HG03095 (cell line): ENCODE data around the gene NR1D1.

Experiments
- ATAC-seq: cut with Tn5 transposase; IDR thresholded peaks from one replicate; pipeline ENCODE4 v1.9.1; 2021; ENCODE audit warnings: moderate library complexity; ENCODE audit not compliant: unreplicated experiment

The NR1D1 gene

GRCh38 chr17:40063901-40064531 is 36.4 kb downstream of the NR1D1 start:
- no peak for ATAC-seq

GRCh38 chr17:40063187-40063771 is 37.1 kb downstream of the NR1D1 start:
- ATAC-seq = no peak

GRCh38 chr17:40062329-40063186 is 37.8 kb downstream of the NR1D1 start, which contains the start of gene THRA:
THRA (plus strand) TSS chr17:40062965; CDS start chr17:40074489, 11,524 bp downstream.
- ATAC-seq = peak; percentile 51

- no peak for ATAC-seq
These were observed 38.8 kb downstream of the NR1D1 start for GRCh38 chr17:40061609-40062038.

- ATAC-seq = no peak
These were observed 39.3 kb downstream of the NR1D1 start for GRCh38 chr17:40060887-40061608.

GRCh38 chr17:40059729-40060475 is 40.5 kb downstream of the NR1D1 start:
- no peak for ATAC-seq

GRCh38 chr17:40058865-40059264 is 41.5 kb downstream of the NR1D1 start:
- no peak for ATAC-seq

- no peak for ATAC-seq
These were observed 42.1 kb downstream of the NR1D1 start for GRCh38 chr17:40058186-40058784.

GRCh38 chr17:40056379-40057015 is 43.9 kb downstream of the NR1D1 start:
- no peak for ATAC-seq
